K562 treated with DMSO at 1 percent for 4 hours (cell line): Measurements from ENCODE around the gene SCGB3A1. TPM values are rescaled to one million over a fixed set of nuclear protein-coding genes. Genes with fewer than 3 reads are reported as not detected.

Experiments
- total RNA-seq: library from RNA; unstranded; fragments of 300-600 nt; gene quantifications from 2 replicates; pipeline ENCODE4 v1.2.3, GENCODE V29; 2022; ENCODE audit not compliant: insufficient read depth

Gene SCGB3A1, protein sequence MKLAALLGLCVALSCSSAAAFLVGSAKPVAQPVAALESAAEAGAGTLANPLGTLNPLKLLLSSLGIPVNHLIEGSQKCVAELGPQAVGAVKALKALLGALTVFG
- total RNA-seq: not detected in 2 replicates

DNA sequence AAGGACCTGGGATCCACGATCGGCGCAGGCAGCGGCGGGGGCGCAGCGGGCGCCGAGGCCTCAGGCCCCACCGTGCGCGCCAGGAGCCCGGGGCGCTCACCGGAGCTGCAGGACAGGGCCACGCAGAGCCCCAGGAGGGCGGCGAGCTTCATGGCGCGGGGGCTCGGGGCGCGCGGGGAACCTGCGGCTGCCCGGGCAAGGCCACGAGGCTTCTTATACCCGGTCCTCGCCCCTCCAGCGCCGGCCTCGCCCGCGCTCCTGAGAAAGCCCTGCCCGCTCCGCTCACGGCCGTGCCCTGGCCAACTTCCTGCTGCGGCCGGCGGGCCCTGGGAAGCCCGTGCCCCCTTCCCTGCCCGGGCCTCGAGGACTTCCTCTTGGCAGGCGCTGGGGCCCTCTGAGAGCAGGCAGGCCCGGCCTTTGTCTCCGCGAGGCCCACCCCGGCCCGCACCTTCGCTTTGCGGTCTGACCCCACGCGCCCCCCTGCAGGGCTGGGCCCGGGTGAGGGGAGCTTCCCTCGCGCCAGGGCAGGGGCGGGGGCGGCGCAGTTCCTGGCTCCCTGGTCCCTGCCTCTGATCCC, at the start of gene SCGB3A1:
TSS of gene SCGB3A1 (minus strand) at position 189 of the 577 bp plus-strand sequence. CDS start at position 152, 37 bp downstream.

Other genes with a start within 250 kb of the SCGB3A1 start
- gene GFPT2, start 238.2 kb downstream of the SCGB3A1 start, total RNA-seq: not detected in 2 replicates
- gene CNOT6, start 97.1 kb downstream of the SCGB3A1 start, total RNA-seq: 11.6 and 11.8 TPM in 2 replicates
- 0.62 and 1.2 TPM in 2 replicates for gene FLT4, start 58.1 kb upstream of the SCGB3A1 start, total RNA-seq
- not detected in 2 replicates for gene OR2Y1, start 148.6 kb upstream of the SCGB3A1 start, total RNA-seq
- 111 and 122 TPM in 2 replicates for gene MGAT1, start 211.3 kb upstream of the SCGB3A1 start, total RNA-seq